T-helper 2 cell treated with Interferon-gamma antibody and Interleukin-4, amounts not matched to agents 100 ng/mL and 5 ng/mL, for 36 hours (primary cell): Measurements from ENCODE around the gene ZNHIT2. TPM values are rescaled to one million over a fixed set of nuclear protein-coding genes. Genes with fewer than 3 reads are reported as not detected.
"Not testable (repeated sequence)": the region's sequence is repeated elsewhere in the genome, so short reads cannot be mapped to it uniquely, and the experiment has no call there.

Experiments
- intact Hi-C: fragments of 100-400 bp; cut with micrococcal nuclease; formaldehyde crosslinking; loops from one replicate; pipeline ENCODE4 v1.15.1; 2023
- total RNA-seq: library from RNA; stranded (reverse); gene quantifications from 2 replicates; pipeline ENCODE4 v1.2.3, GENCODE V29; 2022

Gene ZNHIT2
- 9.4 and 9.6 TPM in 2 replicates for total RNA-seq

DNA sequence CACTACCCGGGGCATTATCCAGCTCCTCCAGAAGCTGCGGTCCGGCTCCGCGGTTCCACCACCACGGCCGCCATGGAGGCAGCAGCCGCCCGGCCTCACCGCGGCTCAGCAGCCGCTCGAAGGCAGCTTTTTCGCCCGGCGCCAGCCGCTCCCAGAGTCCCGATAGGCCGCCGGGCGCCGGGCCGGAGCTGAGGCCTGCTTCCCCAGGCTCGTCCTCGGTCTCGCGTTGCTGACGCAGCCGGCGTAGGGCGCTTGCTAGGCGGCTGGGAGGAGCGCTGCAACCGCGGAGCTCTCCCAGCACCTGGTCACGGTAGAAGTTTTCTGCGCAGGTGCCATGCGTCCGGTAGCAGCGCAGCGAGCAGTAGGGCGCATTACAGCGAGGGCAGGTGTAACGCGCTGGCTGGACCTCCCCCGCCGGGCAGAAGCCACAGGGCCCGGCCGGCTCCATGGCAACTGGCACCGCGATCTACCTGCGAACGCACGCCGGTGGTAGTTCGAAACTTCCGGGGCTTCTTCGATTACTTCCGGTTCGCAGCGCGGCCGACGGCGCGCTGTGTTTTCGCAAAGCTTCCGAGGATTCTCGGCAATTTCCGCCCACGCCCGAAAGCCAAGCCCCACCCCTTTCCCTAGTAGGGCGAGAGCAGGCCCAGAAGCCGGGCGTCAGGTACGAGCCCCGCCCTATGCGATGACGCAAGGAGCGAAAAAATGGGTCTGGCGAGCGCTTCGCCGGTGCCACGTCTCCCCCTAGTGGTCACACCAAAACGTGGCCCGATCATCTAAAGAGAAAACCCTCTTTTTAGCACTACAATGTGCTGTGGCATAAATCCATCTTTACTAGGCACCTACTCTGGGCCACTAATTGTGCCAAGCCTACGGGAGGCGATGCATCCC, at the start of gene ZNHIT2:
ZNHIT2 (minus strand) TSS at position 496 of the 891 bp plus-strand sequence; CDS start at position 448, 48 bp downstream.
- intact Hi-C loops, result loop anchor here (1.0 to 2.0 kb wide), 7 partner anchors 21 to 270 kb away; partner anchors contain the start of genes CAPN1, CDCA5, SNX15 and VPS51

DNA sequence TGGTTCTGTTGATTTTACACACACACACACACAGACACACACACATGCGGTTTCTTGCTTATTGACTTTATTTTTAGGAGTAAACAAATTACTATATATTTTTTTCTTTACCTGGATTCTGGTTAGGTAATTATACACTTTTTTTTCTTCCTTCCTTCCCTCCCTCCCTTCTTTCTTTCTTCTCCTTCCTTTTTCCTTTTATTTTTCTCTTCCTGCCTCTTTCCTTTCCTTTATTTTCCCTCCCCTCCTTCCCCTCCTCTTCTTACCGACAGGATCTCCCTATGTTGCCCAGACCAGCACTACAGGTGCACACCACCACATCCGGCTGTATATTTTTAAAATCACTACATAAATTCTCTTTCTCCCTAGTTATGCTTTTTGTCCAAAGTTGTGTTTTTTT, 49.4 kb upstream of the ZNHIT2 start:
- intact Hi-C loops, result no loop called here

GRCh38 chr11:65165410-65166317, 48.2 kb upstream of the ZNHIT2 start:
- intact Hi-C loops, result no loop called here

DNA sequence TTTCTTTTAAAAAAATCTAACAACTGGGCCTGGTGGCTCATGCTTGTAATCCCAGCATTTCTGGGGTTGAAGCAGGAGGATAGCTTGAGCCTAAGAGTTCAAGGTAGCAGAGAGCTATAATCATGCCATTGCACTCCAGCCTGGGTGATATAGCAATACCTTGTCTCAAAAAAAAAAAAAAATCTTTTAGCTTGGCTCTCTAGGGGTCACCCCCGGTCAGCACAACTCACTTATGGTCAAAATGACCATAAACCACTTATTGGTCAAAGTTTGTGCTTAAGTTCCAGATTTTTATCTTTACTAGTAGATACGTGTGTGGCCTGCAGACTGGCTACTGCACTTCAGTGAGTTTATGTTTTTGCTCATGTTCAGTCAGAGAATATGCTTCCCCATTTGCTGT, 46.2 kb upstream of the ZNHIT2 start:
- intact Hi-C loops, result no loop called here

- intact Hi-C loops, result no loop called here
Measured at GRCh38 chr11:65160643-65161042, 43.1 kb upstream of the ZNHIT2 start.

DNA sequence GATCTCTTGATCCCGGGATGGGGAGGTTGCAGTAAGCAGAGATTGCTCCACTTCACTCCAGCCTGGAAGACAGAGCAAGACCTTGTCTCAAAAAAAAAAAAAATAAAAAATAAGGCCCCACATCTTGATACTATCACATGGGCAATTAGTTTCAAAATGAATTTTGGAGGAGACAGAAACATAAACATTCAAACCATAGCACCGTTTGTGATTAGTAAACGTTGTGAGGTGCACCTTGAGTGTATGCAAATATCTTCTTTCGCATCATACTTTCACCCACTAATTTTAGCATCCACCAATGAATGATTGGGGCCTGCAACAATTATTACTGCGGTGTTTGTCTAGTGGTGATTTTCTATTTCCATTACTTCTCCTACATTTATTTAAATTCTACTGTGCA, 41.5 kb upstream of the ZNHIT2 start:
- intact Hi-C loops, result no loop called here

DNA sequence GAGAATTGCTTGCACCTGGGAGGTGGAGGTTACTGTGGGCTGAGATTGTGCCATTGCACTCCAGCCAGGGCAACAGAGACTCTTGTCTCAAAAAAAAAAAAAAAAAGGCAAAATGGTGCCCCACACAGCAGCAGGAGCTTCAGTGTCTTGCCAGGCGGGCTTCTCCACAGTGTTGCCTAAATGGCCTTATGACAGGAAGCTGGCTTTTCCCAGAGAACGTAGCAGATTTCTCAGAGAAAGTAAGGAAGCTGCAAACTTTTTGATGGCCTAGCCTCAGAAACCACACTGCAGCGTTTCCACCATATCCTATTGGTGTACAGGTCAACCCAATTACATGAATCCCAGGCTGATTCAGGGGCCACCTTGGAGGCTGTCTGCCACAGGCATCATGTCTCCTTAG, 39.8 kb upstream of the ZNHIT2 start:
- intact Hi-C loops, result no loop called here

GRCh38 chr11:65156926-65157325, 39.4 kb upstream of the ZNHIT2 start:
- intact Hi-C loops, result no loop called here

DNA sequence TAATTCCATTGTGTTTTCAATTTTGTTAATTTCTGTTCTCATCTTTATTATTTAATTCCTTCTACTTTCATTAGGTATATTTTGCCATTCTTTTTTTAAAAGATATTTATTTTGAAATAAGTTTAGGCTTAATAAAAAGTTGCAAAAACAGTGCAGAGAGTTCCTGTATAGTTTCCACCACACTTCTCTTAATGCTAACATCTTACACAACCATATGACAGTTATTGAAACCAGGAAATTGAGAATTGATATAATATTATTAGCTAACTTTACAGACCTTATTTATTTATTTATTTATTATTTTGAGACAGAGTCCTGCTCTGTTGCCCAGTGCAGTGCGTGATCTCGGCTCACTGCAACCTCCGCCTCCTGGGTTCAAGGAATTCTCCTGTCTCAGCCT, 38.8 kb upstream of the ZNHIT2 start:
- intact Hi-C loops, result no loop called here

- intact Hi-C loops, result no loop called here
Measured at GRCh38 chr11:65152122-65152521, 34.6 kb upstream of the ZNHIT2 start.

GRCh38 chr11:65151331-65151899, 33.9 kb upstream of the ZNHIT2 start:
- intact Hi-C loops, result no loop called here

DNA sequence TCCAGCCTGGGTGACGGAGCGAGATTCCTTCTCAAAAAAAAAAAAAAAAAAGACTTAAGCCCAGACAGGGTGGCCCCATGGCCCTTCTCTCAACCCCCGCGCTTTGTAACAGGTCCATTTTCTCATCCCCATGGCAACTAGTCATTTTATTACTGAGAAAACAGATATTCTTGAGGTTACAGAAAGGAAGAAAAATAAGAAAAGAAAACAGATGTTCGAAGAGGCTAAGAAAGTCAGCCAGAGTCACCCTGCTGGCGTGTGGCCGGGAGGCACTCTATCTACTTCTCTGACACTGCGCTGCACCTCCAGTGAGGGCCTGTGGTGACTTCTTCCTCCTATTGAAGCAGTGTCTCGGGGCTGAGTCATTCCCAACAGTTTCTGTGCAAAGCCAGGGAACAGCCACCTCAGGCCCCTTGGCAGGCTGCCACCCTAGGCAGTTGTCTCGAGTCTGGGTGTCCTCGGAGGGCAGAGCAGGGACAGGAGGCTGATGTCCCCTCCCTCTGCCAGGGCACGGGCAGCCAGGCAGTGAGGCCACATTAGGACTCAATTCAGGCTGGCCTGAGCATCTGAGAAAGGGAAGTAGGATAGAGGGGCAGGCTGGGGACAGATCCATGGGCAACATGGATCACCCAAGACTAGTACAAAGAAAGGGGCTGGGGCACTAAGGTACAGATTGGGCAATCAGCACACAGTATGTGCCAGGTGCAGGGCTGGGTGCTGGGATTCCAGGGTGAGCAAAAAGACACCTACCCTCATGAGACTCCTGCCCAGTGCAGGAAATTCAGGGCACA, 33.2 kb upstream of the ZNHIT2 start:
- intact Hi-C loops, result no loop called here

DNA sequence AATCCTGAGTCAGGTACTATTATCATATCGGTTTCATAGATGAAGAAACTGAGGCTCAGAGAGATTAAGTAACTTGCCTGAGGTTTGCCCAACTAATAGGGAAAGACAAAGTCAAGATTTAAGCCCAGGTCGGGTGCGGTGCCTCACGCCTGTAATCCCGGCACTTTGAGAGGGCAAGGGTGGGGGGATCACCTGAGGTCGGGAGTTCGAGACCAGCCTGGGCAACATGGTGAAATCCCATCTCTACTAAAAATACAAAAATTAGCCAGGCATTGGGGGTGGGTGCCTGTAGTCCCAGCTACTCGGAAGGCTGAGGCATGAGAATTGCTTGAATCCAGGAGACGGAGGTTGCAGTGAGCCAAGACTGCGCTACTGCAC, 32.6 kb upstream of the ZNHIT2 start:
- intact Hi-C loops, result not testable (repeated sequence)

DNA sequence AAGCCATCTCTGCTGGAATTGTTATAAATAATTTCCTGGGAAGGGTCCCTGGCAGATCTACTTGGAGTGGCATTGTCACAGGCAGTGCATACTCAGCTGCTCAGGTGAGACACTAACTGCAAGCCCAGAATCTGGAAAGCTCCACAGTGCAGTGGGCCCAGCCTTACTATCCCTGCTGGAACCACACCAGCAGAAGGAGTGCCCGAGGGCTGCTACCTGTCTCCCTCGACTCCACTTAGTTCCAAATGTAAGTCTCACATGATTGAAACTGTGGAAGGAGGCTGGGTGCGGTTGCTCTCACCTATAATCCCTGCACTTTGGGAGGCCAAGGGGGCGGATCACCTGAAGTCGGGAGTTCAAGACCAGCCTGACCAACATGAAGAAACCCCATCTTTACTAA, 31.2 kb upstream of the ZNHIT2 start:
- intact Hi-C loops, result no loop called here

GRCh38 chr11:65147352-65148075, 30.0 kb upstream of the ZNHIT2 start:
- intact Hi-C loops, result no loop called here

- intact Hi-C loops, result no loop called here
Measured at GRCh38 chr11:65141896-65142494, 24.5 kb upstream of the ZNHIT2 start.

- intact Hi-C loops, result no loop called here
Measured at GRCh38 chr11:65136515-65137096, 19.1 kb upstream of the ZNHIT2 start.

- intact Hi-C loops, result loop anchor here (1.0 kb wide), 1 partner anchor 46 kb away; the partner anchor contains the start of gene CAPN1
Measured at GRCh38 chr11:65135633-65136145, 18.2 kb upstream of the ZNHIT2 start.
